Hepatocyte (in vitro differentiated cells): ENCODE results near the gene PDIA2. TPM values are rescaled to one million over a fixed set of nuclear protein-coding genes. Genes with fewer than 3 reads are reported as not detected.
A peak's percentile ranks its signal among the peaks of the same experiment; 100 is the strongest.

Source experiments
- DNase-seq: peaks from one replicate; pipeline ENCODE4 v3.0.0-alpha.2; 2016; ENCODE audit warnings: low spot score
- H2AFZ ChIP-seq: fragments of 200-600 bp; sonication (generic); 2 replicates; pipeline ENCODE4 v1.6.0; 2016; ENCODE audit warnings: antibody characterized with exemption, mild to moderate bottlenecking
- H3K27ac ChIP-seq: fragments of 200-600 bp; sonication (generic); 2 replicates; pipeline ENCODE4 v1.5.1; 2016; ENCODE audit warnings: mild to moderate bottlenecking
- H3K27me3 ChIP-seq: fragments of 200-600 bp; sonication (generic); 2 replicates; pipeline ENCODE4 v1.6.1; 2016
- H3K36me3 ChIP-seq: fragments of 200-600 bp; sonication (generic); replicated peaks from 2 replicates; pipeline ENCODE4 v1.5.1; 2016; ENCODE audit warnings: low read depth; ENCODE audit not compliant: insufficient read depth
- H3K4me1 ChIP-seq: fragments of 200-600 bp; sonication (generic); 2 replicates; pipeline ENCODE4 v1.5.1; 2016; ENCODE audit warnings: mild to moderate bottlenecking, moderate library complexity; ENCODE audit not compliant: insufficient read depth
- H3K4me2 ChIP-seq: fragments of 200-600 bp; sonication (generic); 2 replicates; pipeline ENCODE4 v1.6.0; 2016
- H3K4me3 ChIP-seq: fragments of 200-600 bp; sonication (generic); 2 replicates; pipeline ENCODE4 v1.5.1; 2016; ENCODE audit warnings: mild to moderate bottlenecking
- H3K79me2 ChIP-seq: fragments of 200-600 bp; sonication (generic); 2 replicates; pipeline ENCODE4 v1.6.0; 2017; ENCODE audit warnings: mild to moderate bottlenecking
- H3K9me2 ChIP-seq: fragments of 200-600 bp; sonication (generic); replicated peaks from 2 replicates; pipeline ENCODE4 v1.6.0; 2017; ENCODE audit warnings: mild to moderate bottlenecking; ENCODE audit not compliant: insufficient read depth
- H3K9me3 ChIP-seq: fragments of 200-600 bp; sonication (generic); 2 replicates; pipeline ENCODE4 v1.5.1; 2016; ENCODE audit warnings: low read depth, mild to moderate bottlenecking
- H4K20me1 ChIP-seq: fragments of 200-600 bp; sonication (generic); 2 replicates; pipeline ENCODE4 v1.6.0; 2016; ENCODE audit warnings: mild to moderate bottlenecking; ENCODE audit not compliant: insufficient read depth, poor library complexity, severe bottlenecking
- EZH2 ChIP-seq: fragments of 200-600 bp; sonication (generic); IDR thresholded peaks from 2 replicates; pipeline ENCODE4 v1.6.1; 2016; ENCODE audit warnings: antibody characterized with exemption, mild to moderate bottlenecking, borderline replicate concordance
- EZH2phosphoT487 ChIP-seq: fragments of 200-600 bp; sonication (generic); IDR thresholded peaks from one replicate; pipeline ENCODE4 v1.6.1; 2018; ENCODE audit warnings: antibody characterized with exemption, mild to moderate bottlenecking, low read depth, moderate library complexity; ENCODE audit not compliant: unreplicated experiment, severe bottlenecking
- WGBS: methylation state at CpG from one replicate; pipeline ENCODE4 v1.1.6; 2016; ENCODE audit warnings: low lambda C conversion rate; ENCODE audit errors: missing lambda C conversion rate; 5-methylcytosine and 5-hydroxymethylcytosine counted together
- polyA plus RNA-seq: library from polyadenylated mRNA; unstranded; fragments of >200 nt; fragmentation: Nextera tagmentation; extraction: Ambion mirVana; gene quantifications from 2 replicates; pipeline ENCODE4 v1.2.1, GENCODE V29; 2016
- total RNA-seq: library from RNA; depleted of rRNA; stranded (reverse); fragments of >200 nt; gene quantifications from 2 replicates; pipeline ENCODE4 v1.2.3, GENCODE V29; 2014
- TF ChIP-seq, protein P1 (sequence below): fragments of 200-600 bp; sonication (generic); IDR thresholded peaks from 2 replicates; pipeline ENCODE4 v1.5.1; 2016; ENCODE audit warnings: antibody characterized with exemption, mild to moderate bottlenecking; ENCODE audit not compliant: poor library complexity

The PDIA2 gene
- total and polyA plus RNA-seq, 2 experiments from 2014 or later = 0.47 TPM; not detected in 1

DNA sequence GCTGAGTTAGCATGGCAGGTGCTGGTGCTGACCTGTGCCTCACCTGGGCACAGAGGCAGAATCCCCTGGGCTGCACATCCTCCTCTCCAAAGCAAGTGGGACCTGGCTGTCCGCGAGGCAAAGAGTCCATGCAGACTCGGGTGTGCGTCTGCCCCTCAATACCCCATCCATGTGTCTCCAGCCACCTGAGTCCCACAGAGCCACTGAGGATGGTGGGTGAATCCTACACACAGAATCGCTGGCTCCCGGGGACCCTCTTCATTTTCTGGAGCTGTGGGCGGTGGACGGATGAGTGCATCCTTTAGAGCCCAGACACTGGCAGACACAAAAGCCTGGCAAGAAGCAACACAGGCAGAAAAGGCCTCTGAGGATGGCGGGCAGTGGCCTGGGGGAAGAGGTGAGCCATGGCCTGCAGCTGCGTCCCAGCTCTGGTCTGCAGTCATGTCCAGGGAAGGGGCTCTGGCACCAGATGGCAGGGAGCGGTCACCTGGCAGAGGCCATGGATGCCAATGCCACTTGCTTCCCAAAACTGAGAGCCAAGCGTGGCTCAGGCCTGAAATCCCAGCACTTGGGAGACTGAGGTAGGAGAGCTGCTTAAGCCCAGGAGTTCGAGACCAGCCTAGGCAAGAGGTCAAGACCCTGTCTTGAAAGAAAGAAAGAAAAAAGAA is 39.6 kb downstream of the PDIA2 start:
- H3K27me3 ChIP-seq = no peaks in the 10 kb centered on the region
- H3K79me2 ChIP-seq = peaks cover 93% of the 10 kb centered on the region
- no peak overlapping the region for H2AFZ ChIP-seq
- no peak overlapping the region for H3K4me3 ChIP-seq
- no peaks in the 10 kb centered on the region for H3K9me2 ChIP-seq
- no peak overlapping the region for H3K27ac ChIP-seq
- H3K9me3 ChIP-seq = no peaks in the 10 kb centered on the region
- H3K4me1 ChIP-seq = peaks cover 8% of the 10 kb centered on the region
- H4K20me1 ChIP-seq = peaks cover 29% of the 10 kb centered on the region
- DNase-seq = no peak
- WGBS = 94% methylated on average over 13 of the region's 13 CpGs
- TF ChIP-seq, protein P1, sequence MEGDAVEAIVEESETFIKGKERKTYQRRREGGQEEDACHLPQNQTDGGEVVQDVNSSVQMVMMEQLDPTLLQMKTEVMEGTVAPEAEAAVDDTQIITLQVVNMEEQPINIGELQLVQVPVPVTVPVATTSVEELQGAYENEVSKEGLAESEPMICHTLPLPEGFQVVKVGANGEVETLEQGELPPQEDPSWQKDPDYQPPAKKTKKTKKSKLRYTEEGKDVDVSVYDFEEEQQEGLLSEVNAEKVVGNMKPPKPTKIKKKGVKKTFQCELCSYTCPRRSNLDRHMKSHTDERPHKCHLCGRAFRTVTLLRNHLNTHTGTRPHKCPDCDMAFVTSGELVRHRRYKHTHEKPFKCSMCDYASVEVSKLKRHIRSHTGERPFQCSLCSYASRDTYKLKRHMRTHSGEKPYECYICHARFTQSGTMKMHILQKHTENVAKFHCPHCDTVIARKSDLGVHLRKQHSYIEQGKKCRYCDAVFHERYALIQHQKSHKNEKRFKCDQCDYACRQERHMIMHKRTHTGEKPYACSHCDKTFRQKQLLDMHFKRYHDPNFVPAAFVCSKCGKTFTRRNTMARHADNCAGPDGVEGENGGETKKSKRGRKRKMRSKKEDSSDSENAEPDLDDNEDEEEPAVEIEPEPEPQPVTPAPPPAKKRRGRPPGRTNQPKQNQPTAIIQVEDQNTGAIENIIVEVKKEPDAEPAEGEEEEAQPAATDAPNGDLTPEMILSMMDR = no peak
- TF ChIP-seq EZH2phosphoT487 = no peak
- no peak for TF ChIP-seq EZH2
- no peaks in the 10 kb centered on the region for H3K36me3 ChIP-seq
- no peak overlapping the region for H3K4me2 ChIP-seq

- Histone ChIP-seq H3K36me3 (no peaks in the 10 kb centered on the region), H3K79me2 (peaks cover 93% of the 10 kb centered on the region), H3K4me3 (no peak overlapping the region), H2AFZ (no peak overlapping the region), H3K27me3 (no peaks in the 10 kb centered on the region), H3K27ac (peak overlapping the region; percentile 37), H3K9me2 (no peaks in the 10 kb centered on the region), H3K9me3 (no peaks in the 10 kb centered on the region), H3K4me2 (no peak overlapping the region), H4K20me1 (peaks cover 18% of the 10 kb centered on the region), H3K4me1 (peaks cover 12% of the 10 kb centered on the region)
- no peak for DNase-seq
- 90% methylated on average over 17 of the region's 17 CpGs for WGBS
- TF ChIP-seq, protein P1 = no peak
- TF ChIP-seq EZH2 = no peak
- TF ChIP-seq EZH2phosphoT487 = no peak
Measured at GRCh38 chr16:324201-324450, 41.2 kb downstream of the PDIA2 start.

DNA sequence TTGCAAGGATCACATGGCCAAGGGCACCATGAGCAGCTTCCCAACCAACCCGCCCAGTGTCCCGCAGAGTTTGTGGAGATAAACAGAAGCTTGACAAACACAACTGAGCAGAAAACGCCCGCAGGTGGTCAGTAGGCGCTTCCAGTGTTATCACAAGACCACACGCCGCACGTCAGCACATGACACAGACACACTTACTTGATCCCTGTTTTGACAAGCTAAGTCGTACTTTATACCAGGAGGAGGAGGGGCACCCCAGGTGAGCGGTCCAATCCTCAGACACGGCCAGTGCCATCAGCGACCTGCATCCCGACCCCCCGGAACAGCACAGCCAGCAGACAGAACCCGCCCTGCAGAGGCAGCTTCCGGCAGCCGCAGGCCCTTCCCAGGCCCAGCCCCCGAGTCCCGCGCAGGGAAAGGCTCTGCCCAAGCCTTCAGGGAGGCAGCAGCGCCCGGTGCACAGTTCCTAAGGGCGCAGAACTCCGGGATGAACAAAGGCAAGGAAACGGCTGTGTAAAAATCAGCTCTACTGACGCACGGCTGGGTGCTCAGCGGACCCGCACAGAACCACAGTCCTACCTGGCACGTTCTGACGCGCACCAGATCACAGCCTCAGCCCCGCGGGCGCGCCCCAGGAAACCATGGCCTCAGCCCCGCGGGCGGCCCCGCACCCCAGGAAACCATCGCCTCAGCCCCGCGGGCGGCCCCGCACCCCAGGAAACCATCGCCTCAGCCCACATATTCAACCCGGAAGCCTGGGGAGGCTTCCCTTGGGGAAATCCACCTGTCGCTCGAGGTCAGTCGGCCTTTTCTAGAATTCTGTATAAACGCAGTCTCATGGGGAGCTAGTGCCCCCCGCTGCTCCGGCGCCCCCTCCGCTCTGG is 41.7 kb downstream of the PDIA2 start:
- Histone ChIP-seq H2AFZ (no peak overlapping the region), H3K36me3 (no peaks in the 10 kb centered on the region), H3K9me2 (no peaks in the 10 kb centered on the region), H3K79me2 (peaks cover 93% of the 10 kb centered on the region), H3K27ac (peak overlapping the region; percentile 37), H3K9me3 (no peaks in the 10 kb centered on the region), H3K4me2 (no peak overlapping the region), H3K27me3 (no peaks in the 10 kb centered on the region), H3K4me1 (peaks cover 12% of the 10 kb centered on the region), H3K4me3 (no peak overlapping the region), H4K20me1 (peaks cover 17% of the 10 kb centered on the region)
- 86% methylated on average over 40 of the region's 55 CpGs for WGBS
- DNase-seq = peak; percentile 43
- TF ChIP-seq EZH2 (no peak), EZH2phosphoT487 (no peak)
- TF ChIP-seq, protein P1 = no peak
